Kidney epithelial cell (primary cell): Measurements from ENCODE around the gene CALCR. TPM values are rescaled to one million over a fixed set of nuclear protein-coding genes. Genes with fewer than 3 reads are reported as not detected.

Experiments
- DNase-seq: peaks from one replicate; pipeline ENCODE4 v3.0.0-alpha.2; 2010; ENCODE audit warnings: low read depth
- H3K27me3 ChIP-seq: 2 replicates; pipeline ENCODE4 v1.6.0; 2011; ENCODE audit warnings: low read length; ENCODE audit not compliant: control insufficient read depth, insufficient read depth
- H3K36me3 ChIP-seq: 2 replicates; pipeline ENCODE4 v1.5.1; 2011; ENCODE audit warnings: low read length; ENCODE audit not compliant: control insufficient read depth, insufficient read depth
- H3K4me3 ChIP-seq: 2 replicates; pipeline ENCODE4 v1.5.1; 2011; ENCODE audit warnings: low read depth, mild to moderate bottlenecking, control low read depth, low read length
- total RNA-seq: library from RNA; depleted of rRNA; stranded (reverse); fragments of >200 nt; gene quantifications from 2 replicates; pipeline ENCODE4 v1.2.3, GENCODE V29; 2015
- TF ChIP-seq, protein P1 (sequence below): IDR thresholded peaks from 2 replicates; pipeline ENCODE4 v1.5.1; 2011; ENCODE audit warnings: mild to moderate bottlenecking, moderate library complexity, low read length, control low read depth, inconsistent platforms; ENCODE audit not compliant: insufficient read depth, poor library complexity, severe bottlenecking

Gene CALCR
- total RNA-seq, 1 donor from 2014 or later: not detected

DNA sequence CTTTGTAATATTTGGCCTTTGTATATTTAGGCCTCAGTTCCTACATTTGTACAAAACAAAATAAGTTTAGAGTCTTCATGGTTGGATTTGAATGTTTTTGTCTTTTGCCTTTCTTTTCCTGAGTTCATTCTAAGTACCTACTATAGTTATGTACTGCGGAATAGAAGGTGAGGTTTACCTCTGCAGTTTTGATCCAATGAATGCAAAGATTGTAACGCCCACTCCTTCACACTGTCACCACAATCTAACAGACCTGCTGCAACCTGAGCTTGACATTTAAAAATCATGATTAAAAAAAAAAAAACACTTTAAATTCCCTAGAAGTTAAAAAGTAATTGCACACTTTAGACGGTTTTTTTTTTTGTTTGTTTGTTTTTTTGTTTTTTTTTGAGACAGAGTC is 145.0 kb downstream of the CALCR start:
- TF ChIP-seq, protein P1, sequence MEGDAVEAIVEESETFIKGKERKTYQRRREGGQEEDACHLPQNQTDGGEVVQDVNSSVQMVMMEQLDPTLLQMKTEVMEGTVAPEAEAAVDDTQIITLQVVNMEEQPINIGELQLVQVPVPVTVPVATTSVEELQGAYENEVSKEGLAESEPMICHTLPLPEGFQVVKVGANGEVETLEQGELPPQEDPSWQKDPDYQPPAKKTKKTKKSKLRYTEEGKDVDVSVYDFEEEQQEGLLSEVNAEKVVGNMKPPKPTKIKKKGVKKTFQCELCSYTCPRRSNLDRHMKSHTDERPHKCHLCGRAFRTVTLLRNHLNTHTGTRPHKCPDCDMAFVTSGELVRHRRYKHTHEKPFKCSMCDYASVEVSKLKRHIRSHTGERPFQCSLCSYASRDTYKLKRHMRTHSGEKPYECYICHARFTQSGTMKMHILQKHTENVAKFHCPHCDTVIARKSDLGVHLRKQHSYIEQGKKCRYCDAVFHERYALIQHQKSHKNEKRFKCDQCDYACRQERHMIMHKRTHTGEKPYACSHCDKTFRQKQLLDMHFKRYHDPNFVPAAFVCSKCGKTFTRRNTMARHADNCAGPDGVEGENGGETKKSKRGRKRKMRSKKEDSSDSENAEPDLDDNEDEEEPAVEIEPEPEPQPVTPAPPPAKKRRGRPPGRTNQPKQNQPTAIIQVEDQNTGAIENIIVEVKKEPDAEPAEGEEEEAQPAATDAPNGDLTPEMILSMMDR: no peak
- H3K27me3 ChIP-seq: no peaks in the 10 kb centered on the region
- no peaks in the 10 kb centered on the region for H3K36me3 ChIP-seq
- no peak overlapping the region for H3K4me3 ChIP-seq
- DNase-seq: no peak

DNA sequence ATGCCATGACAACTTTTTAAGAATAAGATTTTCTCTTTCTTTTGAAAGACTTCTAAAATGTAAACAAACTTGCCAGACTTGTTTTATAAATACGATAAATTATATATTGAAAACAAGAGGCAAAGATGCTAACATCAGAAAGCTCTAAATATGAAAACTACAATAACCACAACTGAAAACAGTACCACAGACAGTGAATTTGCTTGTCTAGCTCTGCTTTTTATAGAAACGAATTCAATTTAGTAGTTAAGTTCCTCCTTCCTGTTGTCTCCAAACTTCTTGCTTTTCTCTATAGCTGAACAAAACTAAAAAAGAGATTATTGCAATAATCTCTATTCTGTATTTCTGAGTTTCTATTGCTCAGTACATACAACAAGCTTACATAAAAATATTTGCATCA is 147.4 kb downstream of the CALCR start:
- DNase-seq: no peak
- no peaks in the 10 kb centered on the region for H3K27me3 ChIP-seq
- no peaks in the 10 kb centered on the region for H3K36me3 ChIP-seq
- no peak overlapping the region for H3K4me3 ChIP-seq
- TF ChIP-seq, protein P1: no peak

DNA sequence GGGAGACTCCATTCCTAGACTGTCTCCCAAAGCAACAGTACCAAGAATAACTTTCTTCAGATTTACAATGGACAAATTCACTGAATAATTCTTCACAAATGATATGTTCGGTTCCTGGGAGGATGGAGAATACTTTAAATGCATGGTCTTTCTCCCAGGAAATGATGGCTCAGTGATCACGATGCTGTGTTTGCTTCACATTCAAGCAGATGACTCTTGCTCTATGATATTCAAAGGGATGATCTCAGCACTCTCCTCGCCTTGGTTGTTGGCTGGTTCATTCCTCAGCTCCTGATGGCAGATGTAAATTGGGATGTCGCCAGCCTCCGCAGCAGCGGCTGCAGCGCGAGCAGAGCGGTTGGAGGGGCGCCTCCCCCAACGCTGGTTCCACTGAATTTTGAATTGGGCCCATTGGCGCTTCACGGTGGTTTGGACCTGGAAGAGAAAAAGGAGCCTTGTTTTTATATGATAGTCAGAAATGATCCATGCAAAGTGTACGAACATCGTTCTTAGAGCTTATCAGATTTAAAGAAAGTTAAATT is 148.3 kb downstream of the CALCR start:
- Histone ChIP-seq H3K36me3 (no peaks in the 10 kb centered on the region), H3K4me3 (no peak overlapping the region), H3K27me3 (no peaks in the 10 kb centered on the region)
- DNase-seq: no peak
- TF ChIP-seq, protein P1: no peak

DNA sequence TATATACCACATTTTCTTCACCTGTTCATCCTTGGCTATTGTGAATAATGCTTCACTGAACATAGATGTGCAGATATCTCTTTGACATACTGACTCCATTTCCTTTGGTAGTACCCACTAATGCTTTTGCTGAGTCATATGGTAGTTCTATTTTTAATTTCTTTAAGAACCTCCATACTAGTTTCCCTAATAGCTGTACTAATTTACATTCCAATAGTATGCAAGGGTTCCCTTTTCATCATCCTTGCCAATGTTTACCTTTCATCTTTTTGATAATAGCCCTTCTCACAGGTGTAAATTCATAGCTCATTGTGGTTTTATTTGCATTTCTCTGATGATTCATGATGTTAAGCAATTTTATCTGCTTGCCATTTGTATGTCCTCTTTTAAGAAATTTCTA is 159.9 kb downstream of the CALCR start:
- no peak overlapping the region for H3K4me3 ChIP-seq
- no peaks in the 10 kb centered on the region for H3K27me3 ChIP-seq
- DNase-seq: no peak
- H3K36me3 ChIP-seq: no peaks in the 10 kb centered on the region
- TF ChIP-seq, protein P1: no peak

DNA sequence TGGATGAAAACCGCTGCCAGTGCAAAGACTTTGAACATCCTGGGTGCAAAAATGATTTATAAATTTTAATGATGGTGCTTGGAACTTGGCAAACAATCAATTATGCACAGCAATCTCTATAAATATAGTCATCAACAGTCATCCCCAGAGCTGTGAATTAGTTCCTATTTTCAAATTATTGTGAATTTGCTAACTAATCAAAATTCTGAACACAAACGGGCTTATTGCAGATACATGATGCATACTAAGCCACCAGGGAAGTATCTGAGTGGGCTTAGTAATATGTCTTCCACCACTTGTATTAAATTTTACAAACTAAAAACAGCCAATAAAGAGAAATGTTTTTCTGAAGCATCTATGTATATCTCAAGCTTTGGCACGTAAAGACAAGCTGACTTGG is 165.2 kb downstream of the CALCR start:
- no peaks in the 10 kb centered on the region for H3K36me3 ChIP-seq
- no peak for DNase-seq
- no peak overlapping the region for H3K4me3 ChIP-seq
- TF ChIP-seq, protein P1: no peak
- no peaks in the 10 kb centered on the region for H3K27me3 ChIP-seq

DNA sequence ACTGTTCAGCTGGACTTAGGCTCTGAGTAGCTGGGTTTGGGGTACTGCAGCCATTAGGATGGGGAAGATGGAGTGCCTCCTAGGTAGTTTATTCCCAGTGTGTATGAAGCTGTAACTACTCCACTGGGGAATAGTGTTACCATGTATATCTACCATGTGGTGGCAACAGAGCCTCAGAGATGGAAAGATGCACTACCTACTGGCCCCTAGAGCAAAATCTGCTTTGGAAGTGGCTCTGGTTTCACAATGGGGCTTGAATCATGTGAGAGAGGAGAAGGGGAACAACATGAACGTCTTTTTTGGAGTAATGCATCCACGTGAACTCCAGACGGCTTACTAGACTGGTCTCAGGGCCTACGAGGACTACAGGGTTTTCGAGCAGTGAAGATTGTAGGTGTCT is 167.3 kb downstream of the CALCR start:
- no peaks in the 10 kb centered on the region for H3K36me3 ChIP-seq
- DNase-seq: no peak
- no peaks in the 10 kb centered on the region for H3K27me3 ChIP-seq
- TF ChIP-seq, protein P1: no peak
- H3K4me3 ChIP-seq: no peak overlapping the region
